ENCODE data around the gene PPP1R1B.
A peak's percentile ranks its signal among the peaks of the same experiment; 100 is the strongest.

The PPP1R1B gene

DNA sequence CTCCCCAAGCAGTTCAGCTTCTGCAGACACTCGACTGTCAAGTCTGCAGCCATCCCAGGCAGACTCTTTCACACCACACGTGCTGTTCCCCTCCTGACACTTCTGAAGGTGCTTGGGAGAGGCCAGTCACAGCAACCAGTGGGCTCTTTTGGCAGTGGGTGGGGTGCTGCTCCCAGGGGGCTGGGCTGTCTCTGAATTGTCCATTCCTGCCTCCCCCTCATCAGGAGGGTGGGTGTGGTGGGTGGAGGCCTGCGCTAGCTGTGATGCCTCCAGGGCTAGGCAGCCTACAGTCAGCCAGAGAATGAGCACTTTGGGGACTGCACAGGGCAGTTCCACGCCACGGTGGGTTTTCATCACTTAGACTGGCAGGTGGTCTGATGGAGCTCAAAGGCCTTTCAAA is 20.5 kb downstream of the PPP1R1B start:
- FAIRE-seq, result no peak
- DNase-seq (ENCODE audit: extremely low spot score, insufficient read length, low read depth), result no peak

GRCh38 chr17:39648616-39649366 is 22.0 kb downstream of the PPP1R1B start:
- no peak for DNase-seq (ENCODE audit: extremely low spot score, insufficient read length, low read depth)
- FAIRE-seq, result no peak

DNA sequence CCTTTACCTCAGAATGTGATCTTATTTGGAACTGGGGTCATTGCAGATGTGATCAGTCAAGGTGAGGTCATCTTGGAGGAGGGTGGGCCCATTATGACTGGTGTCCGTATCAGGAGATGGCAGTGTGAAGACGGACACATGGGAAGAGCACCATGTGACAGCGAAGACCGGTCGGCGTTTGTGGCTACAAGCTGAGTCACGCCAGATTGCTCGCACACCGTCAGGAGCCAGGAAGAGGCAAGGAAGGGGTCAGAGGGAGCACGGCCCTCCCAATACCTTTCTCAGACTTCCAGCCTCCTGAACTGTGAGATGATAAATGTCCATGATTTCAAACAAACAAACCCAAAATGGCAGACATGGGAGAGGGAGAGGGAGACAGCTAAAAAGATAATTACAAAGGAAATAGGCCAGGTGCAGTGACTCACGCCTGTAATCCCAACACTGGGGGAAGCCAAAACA is 23.4 kb downstream of the PPP1R1B start:
- no peak for DNase-seq (ENCODE audit: extremely low spot score, insufficient read length, low read depth)
- FAIRE-seq, result no peak

DNA sequence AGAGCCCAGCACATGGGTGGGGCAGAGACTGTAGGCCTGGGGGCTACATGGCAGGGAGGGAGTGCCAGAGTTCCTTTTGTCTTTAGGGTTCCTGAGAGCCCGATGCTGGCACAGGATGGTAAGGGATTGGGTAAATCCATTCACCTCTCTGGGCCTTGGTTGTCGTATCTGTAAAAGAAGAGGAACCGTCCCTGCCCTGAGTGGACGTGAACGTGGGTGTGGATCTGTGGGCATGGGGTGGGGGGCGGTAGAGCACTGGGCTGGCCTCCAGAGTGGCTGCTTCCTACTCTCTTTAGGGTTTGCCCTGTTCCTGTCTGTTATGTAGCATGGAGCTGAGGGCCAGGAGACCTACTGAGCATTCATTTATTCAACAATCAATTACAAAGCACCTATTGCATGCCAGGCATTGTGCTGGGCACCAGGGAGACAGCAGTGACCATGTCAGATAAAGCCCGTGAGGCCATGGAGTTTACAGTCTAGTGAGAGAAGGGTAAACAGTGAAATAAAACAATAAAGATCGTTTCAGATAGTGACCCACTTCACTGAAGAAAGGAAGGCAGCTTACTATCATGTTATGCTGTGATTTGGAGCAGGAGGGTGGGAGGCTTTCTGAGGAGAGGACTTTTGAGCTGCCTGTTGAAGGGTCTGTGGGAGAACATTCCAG is 25.3 kb downstream of the PPP1R1B start:
- DNase-seq (ENCODE audit: extremely low spot score, insufficient read length, low read depth), result no peak
- FAIRE-seq, result no peak

GRCh38 chr17:39652587-39653315 is 26.0 kb downstream of the PPP1R1B start:
- DNase-seq (ENCODE audit: extremely low spot score, insufficient read length, low read depth), result no peak
- no peak for FAIRE-seq

GRCh38 chr17:39653316-39653661 is 26.5 kb downstream of the PPP1R1B start:
- FAIRE-seq (no peak), DNase-seq (ENCODE audit: extremely low spot score, insufficient read length, low read depth) (no peak)

GRCh38 chr17:39653662-39654331 is 27.0 kb downstream of the PPP1R1B start:
- FAIRE-seq (peak; percentile 75), DNase-seq (ENCODE audit: extremely low spot score, insufficient read length, low read depth) (peak; percentile 80)

- no peak for DNase-seq (ENCODE audit: extremely low spot score, insufficient read length, low read depth)
- FAIRE-seq, result no peak
These were observed 28.4 kb downstream of the PPP1R1B start for GRCh38 chr17:39655105-39655504.

DNA sequence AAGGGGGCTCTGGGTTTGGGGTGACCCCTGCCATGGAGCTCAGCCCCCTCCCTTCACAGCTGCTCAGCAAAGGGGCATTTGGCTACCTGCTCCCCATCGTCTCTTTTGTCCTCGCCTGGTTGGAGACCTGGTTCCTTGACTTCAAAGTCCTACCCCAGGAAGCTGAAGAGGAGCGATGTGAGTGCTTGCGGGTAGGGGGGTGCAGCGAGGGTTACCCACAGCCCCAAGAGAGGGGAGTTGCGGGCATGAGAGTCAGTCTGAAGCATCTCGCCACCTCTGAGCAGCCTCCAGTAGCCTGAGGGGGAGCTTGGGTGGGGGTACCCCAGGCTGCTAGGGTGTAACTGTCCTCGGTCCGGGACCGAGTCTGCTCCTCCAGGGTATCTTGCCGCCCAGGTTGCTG is 31.6 kb downstream of the PPP1R1B start:
- DNase-seq (ENCODE audit: extremely low spot score, insufficient read length, low read depth) (no peak), FAIRE-seq (no peak)

DNA sequence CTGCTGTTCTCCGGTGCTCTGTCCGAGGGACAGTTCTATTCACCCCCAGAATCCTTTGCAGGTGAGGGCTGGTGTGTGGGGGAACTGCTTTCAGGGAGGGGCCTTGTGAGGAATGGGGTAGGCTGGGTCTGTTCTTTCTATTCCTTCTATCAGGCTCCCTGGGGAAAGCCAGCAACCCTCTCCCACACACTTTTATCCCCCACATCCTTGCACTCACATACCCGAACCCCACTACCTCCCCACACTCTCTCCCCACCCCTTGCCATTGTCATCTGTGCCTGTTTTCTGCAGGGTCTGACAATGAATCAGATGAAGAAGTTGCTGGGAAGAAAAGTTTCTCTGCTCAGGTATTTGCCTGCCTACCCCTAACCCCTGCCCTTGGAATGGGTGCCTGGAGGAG is 32.0 kb downstream of the PPP1R1B start:
- no peak for FAIRE-seq

DNA sequence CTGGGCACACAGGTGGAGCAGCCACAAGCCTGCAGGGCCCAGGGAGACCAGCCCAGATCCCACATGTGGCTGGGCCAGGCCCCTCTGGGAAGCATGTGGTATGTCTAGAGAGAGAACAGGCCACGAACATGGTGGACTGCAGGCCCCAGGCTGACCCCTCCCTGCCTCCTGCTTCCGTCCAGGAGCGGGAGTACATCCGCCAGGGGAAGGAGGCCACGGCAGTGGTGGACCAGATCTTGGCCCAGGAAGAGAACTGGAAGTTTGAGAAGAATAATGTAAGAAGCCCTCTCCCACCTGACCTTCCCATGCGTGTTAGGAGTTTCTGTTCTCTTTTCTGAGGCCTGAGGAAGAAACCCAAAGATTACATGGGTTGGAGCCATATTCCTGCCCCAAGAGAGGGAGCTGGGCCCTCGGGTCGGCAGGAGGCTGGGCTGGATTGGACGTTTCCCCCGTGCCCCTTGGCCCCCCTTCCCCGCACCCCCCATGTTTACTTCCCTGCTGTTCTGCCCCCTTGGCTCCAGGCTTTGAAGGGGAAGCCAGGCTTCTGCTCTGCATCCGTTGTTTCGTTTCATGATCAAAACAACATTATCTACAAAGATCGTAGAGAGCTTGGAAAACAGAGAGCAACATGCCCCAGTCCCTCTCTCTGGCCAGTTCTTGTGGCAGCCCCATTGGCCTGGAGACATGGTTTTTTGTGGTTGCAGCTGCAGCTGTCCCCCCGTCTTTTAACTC is 32.7 kb downstream of the PPP1R1B start:
- DNase-seq (ENCODE audit: extremely low spot score, insufficient read length, low read depth), result no peak
- FAIRE-seq, result peak; percentile 5

More for the DNA sequence above, 32.0 kb downstream of the PPP1R1B start:
- DNase-seq (ENCODE audit: extremely low spot score, insufficient read length, low read depth), result no peak

DNA sequence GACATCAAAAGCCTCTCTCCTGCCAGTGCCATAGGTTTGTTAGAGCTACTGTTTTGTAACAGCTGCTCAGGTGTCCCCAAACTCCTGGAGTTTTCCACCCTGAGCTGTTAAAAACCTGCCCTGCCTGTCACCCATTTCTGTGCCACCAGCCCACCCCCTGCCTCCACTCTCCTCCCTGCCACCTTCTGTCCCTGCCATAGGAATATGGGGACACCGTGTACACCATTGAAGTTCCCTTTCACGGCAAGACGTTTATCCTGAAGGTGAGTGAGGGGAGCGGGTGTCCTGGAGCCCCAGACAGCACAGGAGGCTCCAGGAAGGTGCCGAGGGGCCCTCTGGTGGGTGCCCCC is 33.2 kb downstream of the PPP1R1B start:
- DNase-seq (ENCODE audit: extremely low spot score, insufficient read length, low read depth) (no peak), FAIRE-seq (no peak)

GRCh38 chr17:39660397-39661385 is 33.9 kb downstream of the PPP1R1B start:
- no peak for DNase-seq (ENCODE audit: extremely low spot score, insufficient read length, low read depth)
- no peak for FAIRE-seq

- FAIRE-seq, result no peak
- no peak for DNase-seq (ENCODE audit: extremely low spot score, insufficient read length, low read depth)
These were observed 35.2 kb downstream of the PPP1R1B start for GRCh38 chr17:39661744-39662541.

DNA sequence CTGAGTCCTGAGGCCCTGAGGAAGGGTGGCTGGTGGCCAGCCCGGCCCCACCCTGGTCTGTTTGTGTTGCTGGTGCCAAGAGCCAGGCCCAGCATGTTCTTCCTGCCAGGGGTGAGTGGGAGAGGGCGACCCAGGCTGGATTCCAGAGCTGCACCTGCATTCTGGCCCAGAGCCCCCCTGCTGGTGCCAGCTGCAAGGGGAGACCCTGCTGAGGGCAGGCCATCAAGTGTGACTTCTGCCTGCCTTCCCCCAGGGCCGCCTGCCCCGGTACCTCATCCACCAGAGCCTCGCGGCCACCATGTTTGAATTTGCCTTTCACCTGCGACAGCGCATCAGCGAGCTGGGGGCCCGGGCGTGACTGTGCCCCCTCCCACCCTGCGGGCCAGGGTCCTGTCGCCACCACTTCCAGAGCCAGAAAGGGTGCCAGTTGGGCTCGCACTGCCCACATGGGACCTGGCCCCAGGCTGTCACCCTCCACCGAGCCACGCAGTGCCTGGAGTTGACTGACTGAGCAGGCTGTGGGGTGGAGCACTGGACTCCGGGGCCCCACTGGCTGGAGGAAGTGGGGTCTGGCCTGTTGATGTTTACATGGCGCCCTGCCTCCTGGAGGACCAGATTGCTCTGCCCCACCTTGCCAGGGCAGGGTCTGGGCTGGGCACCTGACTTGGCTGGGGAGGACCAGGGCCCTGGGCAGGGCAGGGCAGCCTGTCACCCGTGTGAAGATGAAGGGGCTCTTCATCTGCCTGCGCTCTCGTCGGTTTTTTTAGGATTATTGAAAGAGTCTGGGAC is 36.0 kb downstream of the PPP1R1B start:
- FAIRE-seq (no peak), DNase-seq (ENCODE audit: extremely low spot score, insufficient read length, low read depth) (no peak)

GRCh38 chr17:39663340-39663687 is 36.6 kb downstream of the PPP1R1B start:
- no peak for DNase-seq (ENCODE audit: extremely low spot score, insufficient read length, low read depth)

More at GRCh38 chr17:39663340-39663687, 36.6 kb downstream of the PPP1R1B start:
- FAIRE-seq, result no peak

Data from GM18507 (cell line).